ENCODE data around the gene GPC6.

DNA sequence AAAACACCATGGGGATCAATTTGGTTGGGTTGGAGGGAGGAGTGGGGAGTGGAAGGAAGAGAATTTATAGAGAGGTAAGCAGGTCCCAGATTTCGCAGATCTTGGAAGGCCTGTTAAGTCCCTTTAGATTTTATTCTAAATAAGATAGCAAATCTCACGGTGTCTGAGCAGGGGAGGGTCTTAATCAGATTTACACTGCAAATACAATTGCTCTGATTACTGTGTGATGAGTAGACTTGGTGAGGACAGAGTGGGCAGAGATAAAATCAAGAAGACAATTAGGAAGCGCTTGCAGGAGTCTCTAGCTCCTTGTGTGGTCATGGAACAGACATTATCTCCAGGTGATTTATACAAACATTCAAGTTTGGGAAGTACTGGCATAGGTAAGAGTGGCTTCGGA is 126.0 kb downstream of the GPC6 start:
- TF ChIP-seq, protein P1, sequence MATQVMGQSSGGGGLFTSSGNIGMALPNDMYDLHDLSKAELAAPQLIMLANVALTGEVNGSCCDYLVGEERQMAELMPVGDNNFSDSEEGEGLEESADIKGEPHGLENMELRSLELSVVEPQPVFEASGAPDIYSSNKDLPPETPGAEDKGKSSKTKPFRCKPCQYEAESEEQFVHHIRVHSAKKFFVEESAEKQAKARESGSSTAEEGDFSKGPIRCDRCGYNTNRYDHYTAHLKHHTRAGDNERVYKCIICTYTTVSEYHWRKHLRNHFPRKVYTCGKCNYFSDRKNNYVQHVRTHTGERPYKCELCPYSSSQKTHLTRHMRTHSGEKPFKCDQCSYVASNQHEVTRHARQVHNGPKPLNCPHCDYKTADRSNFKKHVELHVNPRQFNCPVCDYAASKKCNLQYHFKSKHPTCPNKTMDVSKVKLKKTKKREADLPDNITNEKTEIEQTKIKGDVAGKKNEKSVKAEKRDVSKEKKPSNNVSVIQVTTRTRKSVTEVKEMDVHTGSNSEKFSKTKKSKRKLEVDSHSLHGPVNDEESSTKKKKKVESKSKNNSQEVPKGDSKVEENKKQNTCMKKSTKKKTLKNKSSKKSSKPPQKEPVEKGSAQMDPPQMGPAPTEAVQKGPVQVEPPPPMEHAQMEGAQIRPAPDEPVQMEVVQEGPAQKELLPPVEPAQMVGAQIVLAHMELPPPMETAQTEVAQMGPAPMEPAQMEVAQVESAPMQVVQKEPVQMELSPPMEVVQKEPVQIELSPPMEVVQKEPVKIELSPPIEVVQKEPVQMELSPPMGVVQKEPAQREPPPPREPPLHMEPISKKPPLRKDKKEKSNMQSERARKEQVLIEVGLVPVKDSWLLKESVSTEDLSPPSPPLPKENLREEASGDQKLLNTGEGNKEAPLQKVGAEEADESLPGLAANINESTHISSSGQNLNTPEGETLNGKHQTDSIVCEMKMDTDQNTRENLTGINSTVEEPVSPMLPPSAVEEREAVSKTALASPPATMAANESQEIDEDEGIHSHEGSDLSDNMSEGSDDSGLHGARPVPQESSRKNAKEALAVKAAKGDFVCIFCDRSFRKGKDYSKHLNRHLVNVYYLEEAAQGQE (IDR thresholded peaks at IDR 0.05; ENCODE audit: insufficient replicate concordance, low read depth) = no peak
- TF ChIP-seq, protein P2, sequence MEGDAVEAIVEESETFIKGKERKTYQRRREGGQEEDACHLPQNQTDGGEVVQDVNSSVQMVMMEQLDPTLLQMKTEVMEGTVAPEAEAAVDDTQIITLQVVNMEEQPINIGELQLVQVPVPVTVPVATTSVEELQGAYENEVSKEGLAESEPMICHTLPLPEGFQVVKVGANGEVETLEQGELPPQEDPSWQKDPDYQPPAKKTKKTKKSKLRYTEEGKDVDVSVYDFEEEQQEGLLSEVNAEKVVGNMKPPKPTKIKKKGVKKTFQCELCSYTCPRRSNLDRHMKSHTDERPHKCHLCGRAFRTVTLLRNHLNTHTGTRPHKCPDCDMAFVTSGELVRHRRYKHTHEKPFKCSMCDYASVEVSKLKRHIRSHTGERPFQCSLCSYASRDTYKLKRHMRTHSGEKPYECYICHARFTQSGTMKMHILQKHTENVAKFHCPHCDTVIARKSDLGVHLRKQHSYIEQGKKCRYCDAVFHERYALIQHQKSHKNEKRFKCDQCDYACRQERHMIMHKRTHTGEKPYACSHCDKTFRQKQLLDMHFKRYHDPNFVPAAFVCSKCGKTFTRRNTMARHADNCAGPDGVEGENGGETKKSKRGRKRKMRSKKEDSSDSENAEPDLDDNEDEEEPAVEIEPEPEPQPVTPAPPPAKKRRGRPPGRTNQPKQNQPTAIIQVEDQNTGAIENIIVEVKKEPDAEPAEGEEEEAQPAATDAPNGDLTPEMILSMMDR (IDR thresholded peaks at IDR 0.05; ENCODE audit: insufficient read depth, low read length) = no peak

Measured in HL-60 (cell line).